Lower leg skin (tissue), 4 donors: ENCODE measurements around the gene PRTG. TPM values are rescaled to one million over a fixed set of nuclear protein-coding genes. Genes with fewer than 3 reads are reported as not detected.

Experiments used
- DNase-seq, 2 donors: peaks; one replicate each; pipeline ENCODE4 v3.0.0-alpha.2; 2019; ENCODE audit warnings: low spot score in 2 of 2
- H3K4me3 ChIP-seq: fragments of 200-600 bp; sonication (generic); 2 replicates; pipeline ENCODE4 v1.5.1; 2017; ENCODE audit warnings: mild to moderate bottlenecking, low read depth; ENCODE audit not compliant: poor library complexity, severe bottlenecking
- CTCF ChIP-seq, 3 donors: fragments of 450-650 bp; IDR thresholded peaks; one replicate each; pipeline ENCODE4 v1.5.1; 2016; ENCODE audit warnings: antibody characterized with exemption in 3 of 3, mild to moderate bottlenecking in 3 of 3, moderate library complexity in 2 of 3
- POLR2A ChIP-seq, 2 donors: fragments of 450-650 bp; IDR thresholded peaks; one replicate each; pipeline ENCODE4 v1.6.1; 2016 to 2017; ENCODE audit warnings: antibody characterized with exemption in 2 of 2, mild to moderate bottlenecking in 1 of 2, moderate library complexity in 1 of 2
- WGBS, 2 donors: methylation state at CpG; one replicate each; pipeline ENCODE4 v1.1.5; 2018; 5-methylcytosine and 5-hydroxymethylcytosine counted together
- intact Hi-C: fragments of 100-400 bp; cut with DNase I; formaldehyde crosslinking; loops from one replicate; pipeline ENCODE4 v1.15.0; 2023; ENCODE audit warnings: low total_unique reads
- total RNA-seq, 4 donors: library from RNA; depleted of rRNA; stranded (reverse); fragments of >200 nt; gene quantifications; one replicate each; pipeline ENCODE4 v1.1.0, GENCODE V29; 2016

Gene PRTG
- total RNA-seq, 4 donors from 2014 or later = 0.04 to 0.54 (median 0.29) TPM; not detected in 1

GRCh38 chr15:55714064-55714463 lies 28.9 kb downstream of the PRTG start:
- DNase-seq = no peak
- 58 to 75% methylated on average over 2 of the region's 2 CpGs for WGBS, 2 donors
- H3K4me3 ChIP-seq = no peak overlapping the region
- no peak for TF ChIP-seq POLR2A (IDR thresholded peaks at IDR 0.05)
- TF ChIP-seq CTCF (IDR thresholded peaks at IDR 0.05) = no peak
- intact Hi-C loops = no loop called here

GRCh38 chr15:55712363-55712762 lies 30.6 kb downstream of the PRTG start:
- TF ChIP-seq POLR2A (IDR thresholded peaks at IDR 0.05) (no peak), CTCF (IDR thresholded peaks at IDR 0.05) (no peak)
- H3K4me3 ChIP-seq = no peak overlapping the region
- intact Hi-C loops = no loop called here
- DNase-seq = no peak
- 85 to 89% methylated on average over 2 of the region's 2 CpGs for WGBS, 2 donors

- intact Hi-C loops = no loop called here
- TF ChIP-seq CTCF (IDR thresholded peaks at IDR 0.05) (no peak), POLR2A (IDR thresholded peaks at IDR 0.05) (no peak)
- no peak overlapping the region for H3K4me3 ChIP-seq
- DNase-seq = no peak
These were observed 32.7 kb downstream of the PRTG start for GRCh38 chr15:55710286-55710685.

GRCh38 chr15:55709458-55709857 lies 33.5 kb downstream of the PRTG start:
- H3K4me3 ChIP-seq = no peak overlapping the region
- TF ChIP-seq POLR2A (IDR thresholded peaks at IDR 0.05) (no peak), CTCF (IDR thresholded peaks at IDR 0.05) (no peak)
- no peak for DNase-seq
- intact Hi-C loops = no loop called here
- 45 to 96% methylated on average over 1 to 2 of the region's 2 CpGs for WGBS, 2 donors

GRCh38 chr15:55708720-55709119 lies 34.2 kb downstream of the PRTG start:
- no peak overlapping the region for H3K4me3 ChIP-seq
- 94 to 95% methylated on average over 8 of the region's 8 CpGs for WGBS, 2 donors
- intact Hi-C loops = no loop called here
- DNase-seq = no peak
- TF ChIP-seq CTCF (IDR thresholded peaks at IDR 0.05) = no peak
- no peak for TF ChIP-seq POLR2A (IDR thresholded peaks at IDR 0.05)

GRCh38 chr15:55707951-55708350 lies 35.0 kb downstream of the PRTG start:
- 59 to 75% methylated on average over 4 of the region's 4 CpGs for WGBS, 2 donors
- intact Hi-C loops = no loop called here
- H3K4me3 ChIP-seq = no peak overlapping the region
- no peak for DNase-seq
- TF ChIP-seq CTCF (IDR thresholded peaks at IDR 0.05) (no peak), POLR2A (IDR thresholded peaks at IDR 0.05) (no peak)
